IPS-NIHi7 (cell line): ENCODE data around the gene CENPE.

Source experiments
- DNase-seq: peaks from one replicate; pipeline ENCODE4 v3.0.0; 2012; ENCODE audit warnings: mixed read lengths; ENCODE audit errors: extremely low spot score

Gene CENPE

DNA sequence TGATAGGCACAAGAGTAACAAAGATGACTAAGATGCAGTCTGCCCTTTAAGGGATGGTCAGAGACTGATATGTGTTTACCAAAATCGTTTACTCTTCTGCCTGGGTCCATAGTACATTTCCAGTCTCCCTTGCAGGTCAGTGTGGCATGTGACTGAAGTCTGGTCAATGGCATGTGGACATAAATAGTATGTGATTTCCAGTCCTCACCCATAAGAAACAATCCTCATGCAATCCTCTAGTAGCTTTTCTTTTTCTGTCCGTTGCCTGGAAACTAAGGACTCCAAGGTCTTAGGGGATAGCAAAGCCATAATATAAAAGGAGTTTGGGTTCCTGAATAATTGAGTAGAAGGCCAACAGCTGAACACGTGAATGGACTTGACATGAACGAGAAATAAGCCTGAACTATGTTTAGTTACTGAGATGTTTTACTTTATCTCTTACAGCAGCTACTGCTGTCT, 122.7 kb downstream of the CENPE start:
- no peak for DNase-seq

DNA sequence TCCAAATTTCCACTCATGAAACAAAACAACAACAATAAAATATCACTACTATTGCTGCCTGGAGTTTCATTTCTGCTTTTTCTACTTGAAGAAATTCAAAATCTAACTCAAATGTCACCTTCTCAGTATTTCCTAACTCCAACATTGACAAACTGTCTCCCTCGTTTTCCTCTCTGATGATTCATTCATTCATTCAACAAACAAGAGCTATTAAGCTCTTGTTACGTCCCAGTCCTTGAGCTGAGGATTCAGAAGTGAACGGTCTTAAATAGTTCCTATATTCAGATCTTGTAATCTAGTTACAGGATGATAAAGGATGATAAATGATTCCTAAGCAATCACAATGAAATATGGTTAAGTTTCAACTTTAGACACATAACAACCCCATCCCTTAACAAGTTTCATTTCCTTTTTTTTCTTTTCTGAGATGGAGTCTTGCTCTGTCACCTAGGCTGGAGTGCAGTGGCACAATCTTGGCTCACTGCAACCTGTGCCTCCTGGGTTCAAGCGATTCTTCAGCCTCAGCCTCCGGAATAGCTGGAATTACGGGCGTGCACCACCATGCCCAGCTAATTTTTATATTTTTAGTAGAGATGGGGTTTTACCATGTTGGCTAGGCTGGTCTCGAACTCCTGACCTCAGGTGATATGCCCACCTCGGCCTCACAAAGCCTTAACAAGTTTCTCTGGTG, 123.3 kb downstream of the CENPE start:
- no peak for DNase-seq

DNA sequence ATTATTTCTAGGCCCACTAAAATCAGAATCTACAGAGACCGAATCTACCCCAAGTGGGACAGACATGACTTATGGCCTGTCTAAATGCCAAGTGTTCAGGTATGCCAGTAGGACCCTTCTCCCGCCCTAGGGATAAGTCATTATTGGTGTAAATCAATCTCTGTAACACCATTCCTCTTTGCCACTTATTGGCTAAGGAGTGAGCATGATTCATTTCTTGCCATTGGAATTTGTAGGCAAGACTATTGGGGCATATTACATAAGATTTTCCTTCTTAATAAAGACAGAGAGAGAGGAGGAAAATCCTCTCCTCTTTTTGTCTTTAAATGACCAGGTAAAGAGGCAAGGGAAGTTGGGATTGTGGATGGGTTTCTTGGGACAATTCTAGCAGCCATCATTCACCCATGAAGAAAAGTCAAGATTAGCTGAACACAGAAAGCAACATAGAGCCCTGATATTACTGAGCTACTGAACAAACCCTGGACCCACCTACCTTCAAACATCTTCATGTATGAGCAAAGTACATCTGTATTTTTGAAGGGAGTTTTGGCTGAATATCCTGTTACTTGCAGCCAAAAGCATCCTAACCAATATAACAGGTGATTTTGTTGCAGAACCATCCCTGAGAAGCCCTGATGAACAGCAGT, 124.2 kb downstream of the CENPE start:
- no peak for DNase-seq

DNA sequence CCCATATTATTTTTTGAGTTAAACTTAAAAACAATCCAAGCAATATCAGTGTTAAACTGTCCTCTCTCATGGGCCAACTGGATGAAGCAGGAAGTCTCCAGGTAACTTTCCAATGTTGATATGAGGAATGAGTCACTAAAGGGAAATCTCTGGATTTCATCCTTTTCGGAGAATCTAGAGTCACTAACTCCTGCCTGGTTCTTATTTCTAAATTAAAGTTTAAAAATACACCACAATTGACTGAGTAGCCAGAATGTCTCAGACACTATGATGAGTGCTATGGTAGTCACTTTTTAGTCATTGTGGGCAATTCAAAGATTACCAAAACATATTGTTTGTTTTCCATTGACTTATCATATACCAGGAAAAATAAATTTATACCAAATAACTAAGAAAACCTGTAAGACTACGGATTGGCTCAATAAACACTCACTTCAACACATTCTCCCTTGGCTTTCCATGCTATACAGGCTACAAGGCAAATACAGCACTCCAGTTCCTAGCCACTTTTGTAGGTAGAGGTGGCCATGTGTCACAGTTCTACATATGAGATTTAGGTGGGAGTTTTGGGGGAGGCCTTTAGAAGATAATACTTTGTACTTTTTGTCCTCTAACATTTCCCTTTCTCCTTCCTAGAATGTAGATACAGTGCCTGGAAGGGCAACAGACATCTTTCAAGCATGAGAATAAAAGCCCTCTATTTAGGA, 130.1 kb downstream of the CENPE start:
- DNase-seq: no peak

DNA sequence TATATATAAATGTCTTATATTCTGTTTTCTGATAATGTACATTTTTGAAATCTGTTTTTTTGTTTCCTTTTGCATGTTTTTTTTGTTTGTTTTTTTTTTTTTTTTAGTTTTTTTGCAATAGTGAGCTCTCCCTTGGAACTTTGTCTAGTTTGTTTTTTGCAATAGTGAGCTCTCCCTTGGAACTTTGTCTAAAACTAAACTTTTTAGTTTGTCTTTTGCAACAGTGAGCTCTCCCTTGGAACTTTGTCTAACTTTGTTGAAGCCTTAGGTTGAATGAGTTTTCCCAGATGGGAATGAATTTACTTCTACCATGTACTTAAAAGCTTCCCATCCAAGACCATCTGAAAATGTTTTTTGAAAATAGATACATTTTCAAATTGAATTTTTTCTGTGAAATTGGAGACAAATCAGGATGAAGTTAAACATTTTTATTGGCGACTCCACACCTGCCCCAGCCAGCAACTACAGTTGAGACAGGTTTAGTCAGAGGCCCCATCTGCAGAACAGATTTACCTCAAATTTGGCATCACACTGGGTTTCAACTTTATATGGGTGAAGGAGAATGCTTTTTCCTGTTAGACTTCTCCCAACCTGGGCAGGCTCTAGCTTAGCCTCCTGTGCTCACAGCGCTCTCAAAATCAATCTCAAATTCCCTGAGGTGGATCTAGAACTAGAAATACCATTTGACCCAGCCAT, 137.5 kb downstream of the CENPE start:
- no peak for DNase-seq
